Loucy (cell line): ENCODE results near the gene UAP1L1.
A peak's percentile ranks its signal among the peaks of the same experiment; 100 is the strongest.

ENCODE experiments used
- H2AFZ ChIP-seq: fragments of 200-600 bp; sonication (generic); 2 replicates; pipeline ENCODE4 v1.6.0; 2016; ENCODE audit warnings: antibody characterized with exemption, mild to moderate bottlenecking, low read length, moderate library complexity
- H3F3A ChIP-seq: fragments of 200-600 bp; 2 replicates; pipeline ENCODE4 v1.6.0; 2016; ENCODE audit warnings: antibody characterized with exemption, low read depth, mild to moderate bottlenecking
- H3K27me3 ChIP-seq: fragments of 200-600 bp; sonication (generic); 2 replicates; pipeline ENCODE4 v1.6.1; 2014; ENCODE audit warnings: low read length, mild to moderate bottlenecking; ENCODE audit not compliant: insufficient read depth, poor library complexity, severe bottlenecking
- H3K36me3 ChIP-seq: fragments of 200-600 bp; sonication (generic); 2 replicates; pipeline ENCODE4 v1.6.1; 2016; ENCODE audit warnings: low read length; ENCODE audit not compliant: insufficient read depth
- H3K4me1 ChIP-seq: fragments of 200-600 bp; sonication (generic); 2 replicates; pipeline ENCODE4 v1.5.1; 2014; ENCODE audit warnings: low read length, mild to moderate bottlenecking; ENCODE audit not compliant: insufficient read depth, poor library complexity, severe bottlenecking
- H3K4me2 ChIP-seq: fragments of 200-600 bp; sonication (generic); 2 replicates; pipeline ENCODE4 v1.6.0; 2014; ENCODE audit warnings: antibody characterized with exemption, low read length, low read depth, mild to moderate bottlenecking; ENCODE audit not compliant: poor library complexity, severe bottlenecking
- H3K4me3 ChIP-seq: fragments of 200-600 bp; sonication (generic); 2 replicates; pipeline ENCODE4 v1.5.1; 2014; ENCODE audit warnings: low read length, mild to moderate bottlenecking, mixed read lengths; ENCODE audit not compliant: poor library complexity, severe bottlenecking
- H3K79me2 ChIP-seq: fragments of 200-600 bp; sonication (generic); 2 replicates; pipeline ENCODE4 v1.6.1; 2014; ENCODE audit warnings: low read length; ENCODE audit not compliant: insufficient read depth
- H3K9ac ChIP-seq: fragments of 200-600 bp; sonication (generic); 2 replicates; pipeline ENCODE4 v1.6.0; 2014; ENCODE audit warnings: mild to moderate bottlenecking, low read depth, low read length, moderate library complexity; ENCODE audit not compliant: poor library complexity, severe bottlenecking
- H3K9me2 ChIP-seq: fragments of 200-600 bp; sonication (generic); replicated peaks from 2 replicates; pipeline ENCODE4 v1.6.1; 2016; ENCODE audit warnings: low read depth, low read length, mixed read lengths
- H3K9me3 ChIP-seq: fragments of 200-600 bp; sonication (generic); 2 replicates; pipeline ENCODE4 v1.6.1; 2014; ENCODE audit warnings: mild to moderate bottlenecking, antibody characterized with exemption, low read length, low read depth; ENCODE audit not compliant: insufficient read depth
- H4K20me1 ChIP-seq: fragments of 200-600 bp; sonication (generic); 2 replicates; pipeline ENCODE4 v1.6.0; 2014; ENCODE audit warnings: antibody characterized with exemption, low read length, mild to moderate bottlenecking; ENCODE audit not compliant: insufficient read depth, poor library complexity, severe bottlenecking
- EZH2phosphoT487 ChIP-seq: fragments of 200-600 bp; IDR thresholded peaks from 2 replicates; pipeline ENCODE4 v1.6.1; 2018; ENCODE audit warnings: antibody characterized with exemption, mild to moderate bottlenecking, moderate library complexity, borderline replicate concordance
- TF ChIP-seq, protein P1 (sequence below): fragments of 200-600 bp; sonication (generic); conservative IDR thresholded peaks from 2 replicates; pipeline ENCODE4 v1.5.1; 2014; ENCODE audit warnings: mild to moderate bottlenecking, antibody characterized with exemption, low read length

UAP1L1 gene

DNA sequence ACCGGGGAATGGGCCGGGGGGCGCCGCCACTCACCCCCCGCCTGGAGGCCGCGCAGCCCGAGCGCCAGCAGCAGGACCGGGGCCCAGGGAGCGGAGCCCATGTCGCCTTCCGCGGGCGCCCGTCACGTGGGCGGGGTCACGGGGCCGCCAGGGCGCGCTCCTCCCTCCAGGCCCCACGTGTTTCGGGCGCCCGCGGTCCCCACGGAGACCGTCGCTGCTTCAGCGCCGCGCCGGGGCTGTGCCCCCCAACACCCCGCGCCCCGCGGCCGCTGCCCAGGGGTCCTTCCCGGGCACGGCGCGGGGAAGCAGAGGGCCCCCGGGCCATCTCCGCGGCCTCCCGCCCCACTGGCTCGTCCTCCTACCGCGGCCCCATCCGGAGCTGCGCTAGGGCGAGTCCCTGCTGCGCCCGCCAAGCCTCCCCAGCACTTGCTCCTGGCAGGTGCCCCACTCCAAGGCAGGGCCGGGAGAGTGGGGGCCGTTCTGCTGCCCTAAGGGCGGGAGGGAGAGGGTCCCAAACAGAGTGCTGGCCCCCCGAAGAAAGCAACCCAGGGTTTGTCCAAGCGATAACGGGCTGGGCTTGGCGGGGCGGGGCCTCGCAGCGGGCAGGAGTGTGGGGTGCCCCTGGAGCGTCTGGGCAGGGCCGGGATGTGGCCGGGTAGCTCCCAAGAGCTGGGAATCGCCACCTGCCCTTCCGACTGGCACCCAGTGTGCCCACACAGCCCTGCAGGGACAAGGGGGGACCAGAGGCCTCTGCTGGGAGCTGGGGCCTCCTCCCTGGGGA, 37.5 kb downstream of the UAP1L1 start, which contains the start of gene DPP7:
TSS of gene DPP7 (minus strand) at position 121 of the 781 bp plus-strand sequence. CDS start at position 101, 20 bp downstream.
- no peaks in the 10 kb centered on the region for H4K20me1 ChIP-seq
- peak within 1 kb of the TSS; percentile 90 for H3K4me2 ChIP-seq
- H3K9me3 ChIP-seq, result no peaks in the 10 kb centered on the region
- no peaks in the 10 kb centered on the region for H3K27me3 ChIP-seq
- H3K9me2 ChIP-seq, result no peaks in the 10 kb centered on the region
- peak within 1 kb of the TSS; percentile 78 for H3K9ac ChIP-seq
- H3K79me2 ChIP-seq, result no peaks in the 10 kb centered on the region
- H2AFZ ChIP-seq, result peak within 1 kb of the TSS; percentile 90; the same call in 1 of the 2 replicates
- no peak for TF ChIP-seq EZH2phosphoT487
- TF ChIP-seq, protein P1, sequence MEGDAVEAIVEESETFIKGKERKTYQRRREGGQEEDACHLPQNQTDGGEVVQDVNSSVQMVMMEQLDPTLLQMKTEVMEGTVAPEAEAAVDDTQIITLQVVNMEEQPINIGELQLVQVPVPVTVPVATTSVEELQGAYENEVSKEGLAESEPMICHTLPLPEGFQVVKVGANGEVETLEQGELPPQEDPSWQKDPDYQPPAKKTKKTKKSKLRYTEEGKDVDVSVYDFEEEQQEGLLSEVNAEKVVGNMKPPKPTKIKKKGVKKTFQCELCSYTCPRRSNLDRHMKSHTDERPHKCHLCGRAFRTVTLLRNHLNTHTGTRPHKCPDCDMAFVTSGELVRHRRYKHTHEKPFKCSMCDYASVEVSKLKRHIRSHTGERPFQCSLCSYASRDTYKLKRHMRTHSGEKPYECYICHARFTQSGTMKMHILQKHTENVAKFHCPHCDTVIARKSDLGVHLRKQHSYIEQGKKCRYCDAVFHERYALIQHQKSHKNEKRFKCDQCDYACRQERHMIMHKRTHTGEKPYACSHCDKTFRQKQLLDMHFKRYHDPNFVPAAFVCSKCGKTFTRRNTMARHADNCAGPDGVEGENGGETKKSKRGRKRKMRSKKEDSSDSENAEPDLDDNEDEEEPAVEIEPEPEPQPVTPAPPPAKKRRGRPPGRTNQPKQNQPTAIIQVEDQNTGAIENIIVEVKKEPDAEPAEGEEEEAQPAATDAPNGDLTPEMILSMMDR, result no peak
- no peaks in the 10 kb centered on the region for H3F3A ChIP-seq
- peaks cover 1% of the 10 kb centered on the region; the same call in 1 of the 2 replicates for H3K36me3 ChIP-seq
- peak within 1 kb of the TSS; percentile 75 for H3K4me3 ChIP-seq
- peaks cover 7% of the 10 kb centered on the region for H3K4me1 ChIP-seq

DNA sequence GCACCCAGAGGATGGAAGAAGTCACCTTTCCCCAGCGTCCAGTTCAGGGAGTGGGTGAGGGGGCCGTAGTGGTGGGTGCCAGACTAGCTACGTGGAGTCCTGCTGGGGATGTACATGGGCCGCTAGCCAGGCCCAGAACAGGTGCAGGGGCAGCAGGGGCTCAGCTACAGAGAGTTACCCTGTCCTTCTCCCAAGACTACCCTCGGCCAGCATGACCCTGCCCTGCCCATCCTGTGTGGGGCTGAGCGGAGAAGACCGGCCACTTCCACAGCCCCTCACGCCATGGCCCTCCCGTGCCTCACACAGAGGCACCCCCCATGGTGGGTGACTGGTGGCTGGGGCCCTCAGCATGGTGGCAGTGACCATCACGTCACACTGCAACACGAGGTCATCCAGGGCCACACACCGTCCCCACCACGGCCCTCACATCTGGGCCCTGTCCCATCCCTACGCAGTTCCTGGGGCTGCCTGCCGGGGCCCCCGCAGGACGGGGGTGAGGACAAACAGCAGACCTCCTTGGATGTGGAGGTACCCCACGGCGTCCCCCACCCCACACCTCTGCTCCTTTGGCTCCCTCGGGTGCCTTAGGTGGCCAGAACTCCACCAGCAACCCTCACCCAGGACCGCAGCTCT, 38.2 kb downstream of the UAP1L1 start:
- no peaks in the 10 kb centered on the region for H3K9me3 ChIP-seq
- H3K27me3 ChIP-seq, result no peaks in the 10 kb centered on the region
- peaks cover 7% of the 10 kb centered on the region for H3K4me1 ChIP-seq
- no peaks in the 10 kb centered on the region for H3F3A ChIP-seq
- TF ChIP-seq EZH2phosphoT487, result no peak
- TF ChIP-seq, protein P1, result no peak; the same call in 1 of the 2 replicates
- H3K36me3 ChIP-seq, result no peaks in the 10 kb centered on the region; the same call in 1 of the 2 replicates
- H4K20me1 ChIP-seq, result no peaks in the 10 kb centered on the region
- H2AFZ ChIP-seq, result no peak overlapping the region
- peak overlapping the region; percentile 78 for H3K9ac ChIP-seq
- no peaks in the 10 kb centered on the region for H3K79me2 ChIP-seq
- H3K9me2 ChIP-seq, result no peaks in the 10 kb centered on the region
- peak overlapping the region; percentile 75 for H3K4me3 ChIP-seq
- H3K4me2 ChIP-seq, result peak overlapping the region; percentile 90

DNA sequence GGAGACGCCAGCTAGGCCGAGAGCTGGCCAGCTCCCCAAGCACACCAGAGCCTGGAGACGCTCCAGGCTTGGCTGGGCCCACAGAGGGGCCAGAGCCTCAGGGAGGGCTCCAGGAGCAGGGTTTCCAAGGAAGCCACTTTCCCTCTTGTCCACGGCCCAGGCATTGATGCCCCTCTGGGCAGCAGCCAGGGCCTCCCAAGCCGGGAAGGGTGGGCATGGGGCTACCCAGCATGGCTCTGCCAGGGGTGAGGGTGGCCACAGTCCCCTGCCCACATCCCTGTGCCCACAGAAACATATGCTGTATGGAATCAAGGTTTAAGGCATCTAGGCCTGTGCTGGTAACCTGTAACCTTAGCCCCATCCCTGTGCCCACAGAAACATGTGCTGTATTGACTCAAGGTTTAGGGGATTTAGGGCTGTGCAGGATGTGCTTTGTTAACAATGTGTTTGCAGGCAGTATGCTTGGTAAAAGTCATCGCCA, 38.8 kb downstream of the UAP1L1 start:
- H3F3A ChIP-seq, result no peaks in the 10 kb centered on the region
- no peak overlapping the region for H2AFZ ChIP-seq
- H3K4me1 ChIP-seq, result peaks cover 7% of the 10 kb centered on the region
- no peak overlapping the region for H3K4me3 ChIP-seq
- H3K79me2 ChIP-seq, result no peaks in the 10 kb centered on the region
- no peaks in the 10 kb centered on the region for H4K20me1 ChIP-seq
- no peaks in the 10 kb centered on the region for H3K36me3 ChIP-seq
- H3K27me3 ChIP-seq, result no peaks in the 10 kb centered on the region
- TF ChIP-seq, protein P1, result no peak
- TF ChIP-seq EZH2phosphoT487, result no peak
- H3K9ac ChIP-seq, result no peak overlapping the region
- H3K4me2 ChIP-seq, result no peak overlapping the region
- no peaks in the 10 kb centered on the region for H3K9me2 ChIP-seq
- H3K9me3 ChIP-seq, result no peaks in the 10 kb centered on the region
